ENCODE results near the gene ZNF12.
"Not testable (repeated sequence)": the region's sequence is repeated elsewhere in the genome, so short reads cannot be mapped to it uniquely, and the experiment has no call there.

DNA sequence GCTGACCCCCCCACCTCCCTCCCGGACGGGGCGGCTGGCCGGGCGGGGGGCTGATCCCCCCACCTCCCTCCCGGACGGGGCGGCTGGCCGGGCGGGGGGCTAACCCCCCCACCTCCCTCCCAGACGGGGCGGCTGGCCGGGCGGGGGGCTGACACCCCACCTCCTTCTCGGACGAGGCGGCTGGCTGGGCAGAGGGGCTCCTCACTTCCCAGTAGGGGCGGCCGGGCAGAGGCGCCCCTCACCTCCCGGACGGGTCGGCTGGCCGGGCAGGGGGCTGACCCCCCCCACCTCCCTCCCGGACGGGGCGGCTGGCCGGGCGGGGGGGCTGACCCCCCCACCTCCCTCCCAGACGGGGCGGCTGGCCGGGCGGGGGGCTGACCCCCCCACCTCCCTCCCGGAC, 35.9 kb downstream of the ZNF12 start:
- TF ChIP-seq, protein P1, sequence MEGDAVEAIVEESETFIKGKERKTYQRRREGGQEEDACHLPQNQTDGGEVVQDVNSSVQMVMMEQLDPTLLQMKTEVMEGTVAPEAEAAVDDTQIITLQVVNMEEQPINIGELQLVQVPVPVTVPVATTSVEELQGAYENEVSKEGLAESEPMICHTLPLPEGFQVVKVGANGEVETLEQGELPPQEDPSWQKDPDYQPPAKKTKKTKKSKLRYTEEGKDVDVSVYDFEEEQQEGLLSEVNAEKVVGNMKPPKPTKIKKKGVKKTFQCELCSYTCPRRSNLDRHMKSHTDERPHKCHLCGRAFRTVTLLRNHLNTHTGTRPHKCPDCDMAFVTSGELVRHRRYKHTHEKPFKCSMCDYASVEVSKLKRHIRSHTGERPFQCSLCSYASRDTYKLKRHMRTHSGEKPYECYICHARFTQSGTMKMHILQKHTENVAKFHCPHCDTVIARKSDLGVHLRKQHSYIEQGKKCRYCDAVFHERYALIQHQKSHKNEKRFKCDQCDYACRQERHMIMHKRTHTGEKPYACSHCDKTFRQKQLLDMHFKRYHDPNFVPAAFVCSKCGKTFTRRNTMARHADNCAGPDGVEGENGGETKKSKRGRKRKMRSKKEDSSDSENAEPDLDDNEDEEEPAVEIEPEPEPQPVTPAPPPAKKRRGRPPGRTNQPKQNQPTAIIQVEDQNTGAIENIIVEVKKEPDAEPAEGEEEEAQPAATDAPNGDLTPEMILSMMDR (IDR thresholded peaks at IDR 0.05): not testable (repeated sequence)
- TF ChIP-seq POLR2A (IDR thresholded peaks at IDR 0.05): not testable (repeated sequence)
